ENCODE data around the gene TECRL.

Gene TECRL

DNA sequence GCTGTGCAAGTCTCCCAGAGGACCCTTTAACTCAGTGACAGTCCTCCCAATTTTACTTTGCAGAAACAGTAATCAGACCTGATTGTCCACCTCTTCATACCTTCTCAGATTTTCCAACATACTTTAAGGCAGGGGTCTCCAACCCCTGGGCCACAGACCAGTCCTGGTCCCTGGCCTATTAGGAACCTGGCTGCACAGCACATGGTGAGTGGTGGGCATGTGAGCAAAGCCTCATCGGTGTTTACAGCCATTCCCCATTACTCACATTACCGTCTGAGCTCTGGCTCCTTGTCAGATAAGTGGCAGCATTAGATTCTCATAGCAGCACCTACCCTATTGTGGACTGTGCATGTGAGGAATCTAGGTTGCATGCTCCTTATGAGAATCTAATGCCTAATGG is 74.3 kb downstream of the TECRL start:
- TF ChIP-seq, protein P1, sequence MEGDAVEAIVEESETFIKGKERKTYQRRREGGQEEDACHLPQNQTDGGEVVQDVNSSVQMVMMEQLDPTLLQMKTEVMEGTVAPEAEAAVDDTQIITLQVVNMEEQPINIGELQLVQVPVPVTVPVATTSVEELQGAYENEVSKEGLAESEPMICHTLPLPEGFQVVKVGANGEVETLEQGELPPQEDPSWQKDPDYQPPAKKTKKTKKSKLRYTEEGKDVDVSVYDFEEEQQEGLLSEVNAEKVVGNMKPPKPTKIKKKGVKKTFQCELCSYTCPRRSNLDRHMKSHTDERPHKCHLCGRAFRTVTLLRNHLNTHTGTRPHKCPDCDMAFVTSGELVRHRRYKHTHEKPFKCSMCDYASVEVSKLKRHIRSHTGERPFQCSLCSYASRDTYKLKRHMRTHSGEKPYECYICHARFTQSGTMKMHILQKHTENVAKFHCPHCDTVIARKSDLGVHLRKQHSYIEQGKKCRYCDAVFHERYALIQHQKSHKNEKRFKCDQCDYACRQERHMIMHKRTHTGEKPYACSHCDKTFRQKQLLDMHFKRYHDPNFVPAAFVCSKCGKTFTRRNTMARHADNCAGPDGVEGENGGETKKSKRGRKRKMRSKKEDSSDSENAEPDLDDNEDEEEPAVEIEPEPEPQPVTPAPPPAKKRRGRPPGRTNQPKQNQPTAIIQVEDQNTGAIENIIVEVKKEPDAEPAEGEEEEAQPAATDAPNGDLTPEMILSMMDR (IDR thresholded peaks at IDR 0.05; ENCODE audit: low read length, missing control alignments), result no peak
- no peak overlapping the region for H3K4me3 ChIP-seq (replicated peaks; ENCODE audit: low read depth, low read length)
- no peak for DNase-seq (ENCODE audit: low read depth)

GRCh38 chr4:64330143-64330542 is 79.1 kb downstream of the TECRL start:
- H3K4me3 ChIP-seq (replicated peaks; ENCODE audit: low read depth, low read length), result no peak overlapping the region
- TF ChIP-seq, protein P1 (IDR thresholded peaks at IDR 0.05; ENCODE audit: low read length, missing control alignments), result no peak
- no peak for DNase-seq (ENCODE audit: low read depth)

GRCh38 chr4:64327237-64327636 is 82.0 kb downstream of the TECRL start:
- TF ChIP-seq, protein P1 (IDR thresholded peaks at IDR 0.05; ENCODE audit: low read length, missing control alignments), result no peak
- DNase-seq (ENCODE audit: low read depth), result no peak
- no peak overlapping the region for H3K4me3 ChIP-seq (replicated peaks; ENCODE audit: low read depth, low read length)

GRCh38 chr4:64326507-64326906 is 82.7 kb downstream of the TECRL start:
- TF ChIP-seq, protein P1 (IDR thresholded peaks at IDR 0.05; ENCODE audit: low read length, missing control alignments), result no peak
- DNase-seq (ENCODE audit: low read depth), result no peak
- H3K4me3 ChIP-seq (replicated peaks; ENCODE audit: low read depth, low read length), result no peak overlapping the region

DNA sequence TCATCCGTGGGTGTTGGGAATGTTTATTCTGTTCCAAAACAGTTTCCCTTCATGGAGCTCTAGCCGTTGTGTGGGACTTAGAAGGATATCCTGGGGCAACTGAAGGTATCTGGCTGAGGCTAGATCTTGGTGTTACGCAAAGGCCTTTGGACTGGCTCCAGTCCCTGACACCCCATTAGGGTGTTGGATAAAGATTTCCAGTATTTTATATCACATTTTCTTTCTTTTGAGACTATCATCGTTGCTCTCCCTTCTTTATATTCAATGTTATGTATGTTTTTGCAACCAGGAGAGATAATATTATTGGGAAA is 103.0 kb downstream of the TECRL start:
- no peak overlapping the region for H3K4me3 ChIP-seq (replicated peaks; ENCODE audit: low read depth, low read length)
- no peak for DNase-seq (ENCODE audit: low read depth)
- TF ChIP-seq, protein P1 (IDR thresholded peaks at IDR 0.05; ENCODE audit: low read length, missing control alignments), result no peak

- H3K4me3 ChIP-seq (replicated peaks; ENCODE audit: low read depth, low read length), result no peak overlapping the region
- TF ChIP-seq, protein P1 (IDR thresholded peaks at IDR 0.05; ENCODE audit: low read length, missing control alignments), result no peak
- no peak for DNase-seq (ENCODE audit: low read depth)
Observed at GRCh38 chr4:64305565-64306254, 103.5 kb downstream of the TECRL start.

- TF ChIP-seq, protein P1 (IDR thresholded peaks at IDR 0.05; ENCODE audit: low read length, missing control alignments), result no peak
- no peak overlapping the region for H3K4me3 ChIP-seq (replicated peaks; ENCODE audit: low read depth, low read length)
- DNase-seq (ENCODE audit: low read depth), result no peak
Observed at GRCh38 chr4:64272432-64272831, 136.8 kb downstream of the TECRL start.

All from fibroblast of pulmonary artery (primary cell).